Coronary artery (tissue), 2 donors: ENCODE results near the gene MICAL2.

ENCODE experiments used
- DNase-seq: peaks from one replicate; pipeline ENCODE4 v3.0.0-alpha.2; 2017; ENCODE audit warnings: low spot score
- H3K27ac ChIP-seq, 2 donors: fragments of 200-600 bp; sonication (generic); one replicate each; pipeline ENCODE4 v1.5.1; 2016 to 2019
- H3K4me3 ChIP-seq: fragments of 200-600 bp; sonication (generic); 2 replicates; pipeline ENCODE4 v1.5.1; 2016; ENCODE audit warnings: mild to moderate bottlenecking, moderate library complexity
- TF ChIP-seq, protein P1 (sequence below): fragments of 200-600 bp; sonication (generic); IDR thresholded peaks from one replicate; pipeline ENCODE4 v1.5.1; 2019; ENCODE audit warnings: antibody characterized with exemption

The MICAL2 gene

DNA sequence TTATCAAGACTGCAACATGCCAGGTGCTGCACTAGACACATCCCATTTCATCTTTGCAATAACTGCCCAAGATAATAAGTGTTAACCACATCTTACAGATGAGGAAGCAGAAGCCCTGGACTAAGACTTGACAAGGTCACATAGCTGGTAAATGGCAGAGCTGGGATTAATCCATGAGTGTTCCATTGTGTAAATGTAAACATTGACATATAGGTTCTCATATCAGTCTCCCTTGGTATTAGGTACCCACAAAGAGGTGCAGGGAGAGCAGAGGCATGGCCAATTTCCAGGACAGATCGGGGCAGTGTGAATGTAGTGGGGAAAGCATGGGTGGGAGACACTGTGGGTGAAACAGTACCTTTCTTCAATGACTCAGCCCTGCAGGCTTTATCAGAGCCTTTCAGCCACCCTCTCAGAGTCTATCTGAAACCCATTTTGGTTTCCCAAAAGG is 17.9 kb downstream of the MICAL2 start:
- TF ChIP-seq, protein P1, sequence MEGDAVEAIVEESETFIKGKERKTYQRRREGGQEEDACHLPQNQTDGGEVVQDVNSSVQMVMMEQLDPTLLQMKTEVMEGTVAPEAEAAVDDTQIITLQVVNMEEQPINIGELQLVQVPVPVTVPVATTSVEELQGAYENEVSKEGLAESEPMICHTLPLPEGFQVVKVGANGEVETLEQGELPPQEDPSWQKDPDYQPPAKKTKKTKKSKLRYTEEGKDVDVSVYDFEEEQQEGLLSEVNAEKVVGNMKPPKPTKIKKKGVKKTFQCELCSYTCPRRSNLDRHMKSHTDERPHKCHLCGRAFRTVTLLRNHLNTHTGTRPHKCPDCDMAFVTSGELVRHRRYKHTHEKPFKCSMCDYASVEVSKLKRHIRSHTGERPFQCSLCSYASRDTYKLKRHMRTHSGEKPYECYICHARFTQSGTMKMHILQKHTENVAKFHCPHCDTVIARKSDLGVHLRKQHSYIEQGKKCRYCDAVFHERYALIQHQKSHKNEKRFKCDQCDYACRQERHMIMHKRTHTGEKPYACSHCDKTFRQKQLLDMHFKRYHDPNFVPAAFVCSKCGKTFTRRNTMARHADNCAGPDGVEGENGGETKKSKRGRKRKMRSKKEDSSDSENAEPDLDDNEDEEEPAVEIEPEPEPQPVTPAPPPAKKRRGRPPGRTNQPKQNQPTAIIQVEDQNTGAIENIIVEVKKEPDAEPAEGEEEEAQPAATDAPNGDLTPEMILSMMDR = no peak
- H3K4me3 ChIP-seq = no peak overlapping the region
- peak overlapping the region; percentile 36 to 45 for H3K27ac ChIP-seq
- DNase-seq = no peak

DNA sequence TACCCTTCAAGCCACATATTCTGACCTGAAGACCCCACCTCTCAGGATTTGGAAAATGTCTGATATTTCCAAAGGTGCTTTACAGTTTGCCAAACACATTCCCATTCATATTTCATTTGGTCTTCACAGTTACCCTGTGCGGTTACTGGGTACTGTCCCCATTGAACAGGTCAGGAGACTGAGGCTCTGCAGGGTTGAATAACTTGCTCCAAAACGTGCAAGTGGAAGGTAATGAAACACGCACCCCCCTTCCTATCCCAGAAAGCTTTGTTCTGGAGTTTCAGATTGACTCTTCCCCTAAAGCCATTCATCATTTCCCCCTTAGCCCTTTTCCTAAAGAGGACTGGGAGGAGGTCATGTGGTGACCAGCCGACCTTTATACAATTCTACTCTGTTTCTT is 18.8 kb downstream of the MICAL2 start:
- no peak for DNase-seq
- Histone ChIP-seq H3K4me3 (no peak overlapping the region), H3K27ac (peak overlapping the region; percentile 24 to 36)
- TF ChIP-seq, protein P1 = no peak

DNA sequence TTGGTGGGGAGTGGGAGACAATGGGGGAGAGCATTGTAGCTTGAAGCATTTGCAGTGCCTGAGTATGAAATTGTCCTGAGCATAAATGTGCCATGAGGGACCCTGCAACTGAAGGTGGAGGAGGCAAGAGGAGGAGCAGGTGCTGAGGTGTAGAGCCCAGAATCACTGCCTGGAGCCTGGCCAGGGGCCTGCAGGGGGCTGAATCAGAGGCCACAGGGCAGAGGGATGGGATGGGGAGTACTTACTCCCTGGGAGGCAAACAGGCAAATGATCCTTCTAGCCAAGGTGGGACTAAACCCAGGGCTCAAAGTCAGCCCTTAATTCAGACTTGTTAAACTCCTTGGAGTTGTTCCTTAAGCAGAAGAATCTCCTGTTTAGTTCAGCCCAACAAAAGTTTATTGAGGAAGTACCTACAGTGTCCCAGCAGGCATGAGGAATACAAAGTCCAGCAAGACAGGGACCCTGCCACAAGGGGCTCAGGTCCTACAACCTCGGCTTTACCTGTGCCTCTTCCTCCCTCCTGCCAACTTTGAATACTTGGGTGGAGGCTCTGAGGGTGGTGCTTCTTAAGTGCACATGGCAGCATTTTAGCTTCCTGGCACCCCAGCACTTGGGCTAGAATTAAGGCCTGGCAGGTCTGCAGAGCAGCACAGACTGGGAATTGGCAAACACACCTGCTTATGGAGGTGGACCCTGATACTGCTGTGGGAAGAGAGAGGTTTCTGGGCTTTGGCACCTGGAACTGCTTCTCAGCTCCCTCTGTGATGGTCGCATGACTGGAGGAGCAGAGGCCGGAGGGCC is 20.0 kb downstream of the MICAL2 start:
- TF ChIP-seq, protein P1 = no peak
- peak overlapping the region; percentile 15 to 34 for H3K27ac ChIP-seq
- DNase-seq = no peak
- H3K4me3 ChIP-seq = peak overlapping the region; percentile 2

DNA sequence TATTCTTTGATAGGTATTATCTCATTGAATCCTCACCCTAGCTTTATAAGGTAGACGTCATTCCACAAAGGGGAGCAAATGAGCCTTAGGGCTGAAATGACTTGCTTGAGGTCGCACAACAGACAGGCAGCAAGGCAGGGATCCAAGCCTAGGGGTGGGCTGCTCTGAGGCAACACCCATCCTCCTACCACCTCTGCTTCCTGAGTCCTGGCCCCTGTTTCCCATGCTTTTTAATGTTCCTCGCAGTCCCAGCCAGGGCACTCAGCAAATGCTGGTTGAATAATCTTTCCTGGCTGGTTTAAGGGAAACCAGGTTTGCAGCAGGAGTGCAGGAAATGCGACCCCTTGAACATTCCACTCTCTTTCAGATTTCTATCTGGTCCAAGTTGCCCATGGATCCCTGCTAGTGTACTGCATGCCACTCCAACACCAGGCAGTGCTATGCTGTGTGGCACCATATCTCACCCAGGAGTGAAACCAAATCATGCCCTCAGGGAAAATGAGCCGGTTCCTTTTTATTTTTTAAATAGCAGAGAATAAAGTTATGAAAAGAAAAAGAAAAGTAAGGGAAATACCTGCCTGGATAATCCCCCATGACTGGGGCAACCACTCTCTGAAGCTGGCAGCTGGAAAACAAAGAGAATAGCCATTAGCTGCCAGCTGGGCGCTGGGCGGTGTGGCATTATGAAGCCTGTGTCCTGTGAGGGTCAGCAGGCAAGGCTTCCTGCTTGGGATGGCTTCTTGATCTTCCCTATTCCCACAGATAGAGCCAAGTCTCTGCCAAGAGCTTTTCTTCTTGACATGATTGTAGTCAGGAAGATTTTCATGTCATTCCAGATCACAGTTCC is 21.8 kb downstream of the MICAL2 start:
- H3K4me3 ChIP-seq = peak overlapping the region; percentile 6
- TF ChIP-seq, protein P1 = no peak
- DNase-seq = no peak
- peak overlapping the region; percentile 40 to 67 for H3K27ac ChIP-seq

DNA sequence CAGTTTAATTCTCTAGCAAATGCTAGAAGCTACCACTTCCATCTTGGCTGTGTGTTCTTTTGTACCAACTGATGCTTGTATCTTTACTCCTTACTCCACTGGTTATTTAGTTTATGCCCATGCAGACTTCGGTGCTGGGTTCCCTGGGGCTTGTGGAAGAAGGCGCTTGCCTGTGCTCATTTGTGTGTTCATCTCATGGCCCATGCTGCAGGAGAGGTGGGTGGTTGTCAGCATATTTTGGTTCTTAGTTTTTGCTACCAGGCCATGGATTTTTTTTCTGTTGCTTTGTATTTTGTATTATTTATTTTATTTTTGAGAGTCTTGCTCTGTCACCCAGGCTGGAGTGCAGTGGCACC is 22.4 kb downstream of the MICAL2 start:
- Histone ChIP-seq H3K4me3 (no peak overlapping the region), H3K27ac (peak overlapping the region; percentile 40 to 67)
- DNase-seq = no peak

DNA sequence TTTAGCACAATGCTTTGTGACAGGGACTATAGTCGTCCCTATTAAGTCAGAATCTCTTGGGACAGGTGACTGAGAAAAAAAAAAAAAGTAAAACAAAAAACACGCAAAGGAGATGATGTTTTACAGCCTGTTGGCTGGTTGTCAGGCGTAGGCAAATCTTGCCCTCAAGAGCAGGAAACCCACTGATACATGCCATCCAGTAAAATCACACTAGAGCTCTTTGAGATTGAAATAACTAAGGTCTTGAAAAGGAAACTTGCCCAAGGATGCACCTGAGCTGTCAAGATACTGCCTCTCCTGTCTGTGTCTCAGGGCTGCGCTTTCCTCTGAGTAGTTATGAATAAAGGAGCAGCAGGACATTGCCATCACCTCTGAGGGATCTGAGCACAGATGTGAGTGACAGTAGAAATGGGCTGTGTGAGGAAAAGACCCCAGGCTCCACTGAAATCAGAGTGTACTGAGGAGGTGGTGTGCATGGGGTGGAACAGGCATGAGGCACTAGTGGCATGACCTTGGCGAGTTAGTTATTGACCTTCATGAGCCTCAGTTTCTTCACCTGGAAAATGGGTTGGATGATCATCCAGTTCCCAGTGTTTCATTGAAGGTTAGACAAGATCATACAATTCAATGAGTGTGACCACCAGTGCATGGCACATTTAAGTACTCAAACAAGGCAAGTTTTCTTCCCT is 23.3 kb downstream of the MICAL2 start:
- no peak for DNase-seq
- Histone ChIP-seq H3K4me3 (no peak overlapping the region), H3K27ac (peak overlapping the region; percentile 63 to 90)
- TF ChIP-seq, protein P1 = no peak

More for the DNA sequence above, 22.4 kb downstream of the MICAL2 start:
- TF ChIP-seq, protein P1 = no peak
